GOT3 (cell line): Measurements from ENCODE around the gene RND1.

ENCODE experiments used
- DNase-seq: peaks from one replicate; lab custom pipeline; 2025; ENCODE audit warnings: mixed read lengths; lab: John Stamatoyannopoulos, UW

Gene RND1

DNA sequence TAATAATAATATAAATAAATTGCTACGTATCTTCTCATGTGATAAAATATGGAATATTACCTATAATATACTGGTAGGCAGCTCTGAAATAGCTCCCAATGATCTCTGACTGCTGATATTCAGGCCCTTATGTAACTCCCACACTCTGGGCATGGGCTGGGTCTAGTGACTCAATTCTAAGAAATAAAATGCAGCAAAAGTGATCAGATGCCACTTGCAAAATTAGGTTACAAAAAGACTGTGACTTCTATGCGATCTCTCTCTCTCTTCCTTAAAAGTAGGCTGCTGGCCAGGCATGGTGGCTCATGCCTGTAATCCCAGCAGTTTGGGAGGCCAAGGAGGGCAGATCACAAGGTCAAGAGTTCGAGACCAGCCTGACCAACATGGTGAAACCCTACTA is 57.7 kb downstream of the RND1 start:
- no peak for DNase-seq
